ENCODE measurements around the gene MANF.

- no peak for TF ChIP-seq EZH2 (IDR thresholded peaks at IDR 0.05; ENCODE audit: borderline replicate concordance, insufficient read depth, low read depth, low read length, poor library complexity, severe bottlenecking)
- TF ChIP-seq, protein P1, sequence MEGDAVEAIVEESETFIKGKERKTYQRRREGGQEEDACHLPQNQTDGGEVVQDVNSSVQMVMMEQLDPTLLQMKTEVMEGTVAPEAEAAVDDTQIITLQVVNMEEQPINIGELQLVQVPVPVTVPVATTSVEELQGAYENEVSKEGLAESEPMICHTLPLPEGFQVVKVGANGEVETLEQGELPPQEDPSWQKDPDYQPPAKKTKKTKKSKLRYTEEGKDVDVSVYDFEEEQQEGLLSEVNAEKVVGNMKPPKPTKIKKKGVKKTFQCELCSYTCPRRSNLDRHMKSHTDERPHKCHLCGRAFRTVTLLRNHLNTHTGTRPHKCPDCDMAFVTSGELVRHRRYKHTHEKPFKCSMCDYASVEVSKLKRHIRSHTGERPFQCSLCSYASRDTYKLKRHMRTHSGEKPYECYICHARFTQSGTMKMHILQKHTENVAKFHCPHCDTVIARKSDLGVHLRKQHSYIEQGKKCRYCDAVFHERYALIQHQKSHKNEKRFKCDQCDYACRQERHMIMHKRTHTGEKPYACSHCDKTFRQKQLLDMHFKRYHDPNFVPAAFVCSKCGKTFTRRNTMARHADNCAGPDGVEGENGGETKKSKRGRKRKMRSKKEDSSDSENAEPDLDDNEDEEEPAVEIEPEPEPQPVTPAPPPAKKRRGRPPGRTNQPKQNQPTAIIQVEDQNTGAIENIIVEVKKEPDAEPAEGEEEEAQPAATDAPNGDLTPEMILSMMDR (IDR thresholded peaks at IDR 0.05) = no peak
Observed at GRCh38 chr3:51403675-51404074, 18.6 kb downstream of the MANF start.
